GM19372 (cell line): ENCODE measurements around the gene ADRA2C.

Experiments used
- ATAC-seq: cut with Tn5 transposase; IDR thresholded peaks from one replicate; pipeline ENCODE4 v1.9.1; 2021; ENCODE audit warnings: mild to moderate bottlenecking, low read depth, moderate library complexity; ENCODE audit not compliant: unreplicated experiment

Gene ADRA2C

GRCh38 chr4:3791256-3791655 is 25.1 kb downstream of the ADRA2C start:
- no peak for ATAC-seq

GRCh38 chr4:3791910-3792542 is 25.8 kb downstream of the ADRA2C start:
- ATAC-seq: no peak

- no peak for ATAC-seq
Observed at GRCh38 chr4:3792813-3793212, 26.6 kb downstream of the ADRA2C start.

- ATAC-seq: no peak
Observed at GRCh38 chr4:3793545-3793944, 27.4 kb downstream of the ADRA2C start.

- no peak for ATAC-seq
Observed at GRCh38 chr4:3796960-3797359, 30.8 kb downstream of the ADRA2C start.

GRCh38 chr4:3797831-3798790 is 31.9 kb downstream of the ADRA2C start:
- no peak for ATAC-seq

- no peak for ATAC-seq
Observed at GRCh38 chr4:3799496-3799895, 33.3 kb downstream of the ADRA2C start.

- ATAC-seq: no peak
Observed at GRCh38 chr4:3800351-3800750, 34.2 kb downstream of the ADRA2C start.

GRCh38 chr4:3801521-3801920 is 35.3 kb downstream of the ADRA2C start:
- ATAC-seq: no peak

- ATAC-seq: no peak
Observed at GRCh38 chr4:3801931-3802550, 35.9 kb downstream of the ADRA2C start.

GRCh38 chr4:3802571-3803474 is 36.6 kb downstream of the ADRA2C start:
- no peak for ATAC-seq

GRCh38 chr4:3803475-3803847 is 37.3 kb downstream of the ADRA2C start:
- ATAC-seq: no peak

GRCh38 chr4:3803946-3804345 is 37.8 kb downstream of the ADRA2C start:
- no peak for ATAC-seq

GRCh38 chr4:3805026-3805425 is 38.8 kb downstream of the ADRA2C start:
- ATAC-seq: no peak

GRCh38 chr4:3805731-3806130 is 39.5 kb downstream of the ADRA2C start:
- ATAC-seq: no peak

GRCh38 chr4:3807311-3807710 is 41.1 kb downstream of the ADRA2C start:
- ATAC-seq: no peak

- no peak for ATAC-seq
Observed at GRCh38 chr4:3807822-3808496, 41.8 kb downstream of the ADRA2C start.

GRCh38 chr4:3808597-3808996 is 42.4 kb downstream of the ADRA2C start:
- no peak for ATAC-seq

- no peak for ATAC-seq
Observed at GRCh38 chr4:3809028-3809427, 42.8 kb downstream of the ADRA2C start.
